Astrocyte (in vitro differentiated cells and primary cell): ENCODE data around the gene C5. TPM values are rescaled to one million over a fixed set of nuclear protein-coding genes. Genes with fewer than 3 reads are reported as not detected.

Experiments
- DNase-seq: peaks from one replicate; pipeline ENCODE4 v3.0.0-alpha.2; 2010; ENCODE audit warnings: low read depth
- FAIRE-seq: peaks from 2 replicates; lab custom pipeline; 2011; peaks lifted over from hg19 to GRCh38; lab: Jason Lieb, UNC
- H2AFZ ChIP-seq: 2 replicates; pipeline ENCODE4 v1.6.0; 2012; ENCODE audit warnings: low read depth, low read length, inconsistent platforms
- H3K27ac ChIP-seq: 2 replicates; pipeline ENCODE4 v1.5.1; 2011; ENCODE audit warnings: low read depth, low read length, inconsistent platforms
- H3K27me3 ChIP-seq: 2 replicates; pipeline ENCODE4 v1.6.0; 2011; ENCODE audit warnings: low read length, inconsistent platforms; ENCODE audit not compliant: insufficient read depth
- H3K36me3 ChIP-seq: 2 replicates; pipeline ENCODE4 v1.5.1; 2011; ENCODE audit warnings: low read length, inconsistent platforms; ENCODE audit not compliant: insufficient read depth
- H3K4me1 ChIP-seq: 2 replicates; pipeline ENCODE4 v1.5.1; 2011; ENCODE audit warnings: low read length, inconsistent platforms; ENCODE audit not compliant: insufficient read depth
- H3K4me2 ChIP-seq: 2 replicates; pipeline ENCODE4 v1.6.0; 2012; ENCODE audit warnings: low read length, inconsistent platforms
- H3K4me3 ChIP-seq: 2 replicates; pipeline ENCODE4 v1.5.1; 2011; ENCODE audit warnings: low read depth, mild to moderate bottlenecking, low read length, inconsistent platforms; ENCODE audit not compliant: insufficient read depth
- H3K79me2 ChIP-seq: 2 replicates; pipeline ENCODE4 v1.6.0; 2012; ENCODE audit warnings: mild to moderate bottlenecking, low read length, inconsistent platforms; ENCODE audit not compliant: insufficient read depth
- H3K9ac ChIP-seq: 2 replicates; pipeline ENCODE4 v1.6.0; 2012; ENCODE audit warnings: mild to moderate bottlenecking, low read length, inconsistent platforms
- H3K9me3 ChIP-seq: 2 replicates; pipeline ENCODE4 v1.5.1; 2012; ENCODE audit warnings: low read depth, mild to moderate bottlenecking, low read length, inconsistent platforms; ENCODE audit not compliant: insufficient read depth
- H4K20me1 ChIP-seq: 2 replicates; pipeline ENCODE4 v1.6.0; 2012; ENCODE audit warnings: low read length, inconsistent platforms; ENCODE audit not compliant: insufficient read depth
- H3K27ac Mint-ChIP-seq: one replicate; pipeline ENCODE4 v1.8.0; 2021; ENCODE audit warnings: mild to moderate bottlenecking, mixed read lengths; ENCODE audit not compliant: unreplicated experiment
- H3K27me3 Mint-ChIP-seq: one replicate; pipeline ENCODE4 v1.8.0; 2021; ENCODE audit warnings: low read depth, mixed read lengths; ENCODE audit not compliant: unreplicated experiment
- H3K36me3 Mint-ChIP-seq: one replicate; pipeline ENCODE4 v1.8.0; 2021; ENCODE audit warnings: low read depth, mixed read lengths; ENCODE audit not compliant: unreplicated experiment
- H3K4me1 Mint-ChIP-seq: one replicate; pipeline ENCODE4 v1.8.0; 2021; ENCODE audit warnings: low read depth, mixed read lengths; ENCODE audit not compliant: unreplicated experiment
- H3K4me3 Mint-ChIP-seq: one replicate; pipeline ENCODE4 v1.8.0; 2021; ENCODE audit warnings: mild to moderate bottlenecking, moderate library complexity, mixed read lengths; ENCODE audit not compliant: unreplicated experiment
- H3K9me3 Mint-ChIP-seq: one replicate; pipeline ENCODE4 v1.8.0; 2021; ENCODE audit warnings: mild to moderate bottlenecking, mixed read lengths; ENCODE audit not compliant: unreplicated experiment
- CTCF ChIP-seq: IDR thresholded peaks from 2 replicates; pipeline ENCODE4 v1.5.1; 2011; ENCODE audit warnings: low read depth, mild to moderate bottlenecking, inconsistent platforms, low read length, moderate library complexity; ENCODE audit not compliant: insufficient read depth
- EZH2 ChIP-seq: IDR thresholded peaks from 2 replicates; pipeline ENCODE4 v1.6.1; 2012; ENCODE audit warnings: mild to moderate bottlenecking, low read length, inconsistent platforms; ENCODE audit not compliant: insufficient read depth
- total RNA-seq: library from RNA; stranded (reverse); gene quantifications from 2 replicates; pipeline ENCODE4 v1.2.1, GENCODE V29; 2021

C5 gene
- total RNA-seq, 1 donor from 2014 or later = 1.1 TPM

GRCh38 chr9:120911295-120911837 is 138.7 kb downstream of the C5 start:
- no peak for FAIRE-seq
- Histone ChIP-seq H2AFZ (no peak overlapping the region), H3K9me3 (no peaks in the 10 kb centered on the region), H3K4me3 (no peak overlapping the region), H3K4me1 (no peaks in the 10 kb centered on the region), H3K4me2 (no peak overlapping the region), H3K27ac (no peak overlapping the region), H3K27me3 (no peaks in the 10 kb centered on the region), H4K20me1 (no peaks in the 10 kb centered on the region), H3K9ac (no peak overlapping the region), H3K79me2 (no peaks in the 10 kb centered on the region), H3K36me3 (peaks cover 3% of the 10 kb centered on the region)
- Mint-ChIP-seq H3K27me3 (peaks cover 3% of the 10 kb centered on the region), H3K36me3 (peaks cover 9% of the 10 kb centered on the region), H3K4me3 (no peak overlapping the region), H3K4me1 (peaks cover 4% of the 10 kb centered on the region), H3K9me3 (no peaks in the 10 kb centered on the region), H3K27ac (no peak overlapping the region)
- no peak for DNase-seq
- no peak for TF ChIP-seq EZH2
- no peak for TF ChIP-seq CTCF

GRCh38 chr9:120910643-120911042 is 139.4 kb downstream of the C5 start:
- no peak overlapping the region for H3K9ac ChIP-seq
- no peaks in the 10 kb centered on the region for H3K79me2 ChIP-seq
- H3K36me3 ChIP-seq = peaks cover 3% of the 10 kb centered on the region
- no peaks in the 10 kb centered on the region for H3K4me1 Mint-ChIP-seq
- no peak for TF ChIP-seq CTCF
- no peak for TF ChIP-seq EZH2
- peaks cover 3% of the 10 kb centered on the region for H3K27me3 Mint-ChIP-seq
- peaks cover 9% of the 10 kb centered on the region for H3K36me3 Mint-ChIP-seq
- H3K4me1 ChIP-seq = no peaks in the 10 kb centered on the region
- H3K9me3 Mint-ChIP-seq = no peaks in the 10 kb centered on the region
- no peak overlapping the region for H3K4me3 Mint-ChIP-seq
- H3K27me3 ChIP-seq = no peaks in the 10 kb centered on the region
- DNase-seq (no peak), FAIRE-seq (no peak)
- no peaks in the 10 kb centered on the region for H3K9me3 ChIP-seq
- H3K4me2 ChIP-seq = no peak overlapping the region
- H2AFZ ChIP-seq = no peak overlapping the region
- no peak overlapping the region for H3K4me3 ChIP-seq
- no peak overlapping the region for H3K27ac Mint-ChIP-seq
- no peaks in the 10 kb centered on the region for H4K20me1 ChIP-seq
- H3K27ac ChIP-seq = no peak overlapping the region

- no peaks in the 10 kb centered on the region for H4K20me1 ChIP-seq
- FAIRE-seq (no peak), DNase-seq (no peak)
- peaks cover 3% of the 10 kb centered on the region for H3K36me3 ChIP-seq
- no peaks in the 10 kb centered on the region for H3K9me3 ChIP-seq
- H3K4me2 ChIP-seq = no peak overlapping the region
- peaks cover 3% of the 10 kb centered on the region for H3K27me3 Mint-ChIP-seq
- H3K79me2 ChIP-seq = no peaks in the 10 kb centered on the region
- no peaks in the 10 kb centered on the region for H3K4me1 Mint-ChIP-seq
- H3K9me3 Mint-ChIP-seq = no peaks in the 10 kb centered on the region
- peaks cover 9% of the 10 kb centered on the region for H3K36me3 Mint-ChIP-seq
- no peak overlapping the region for H2AFZ ChIP-seq
- no peak overlapping the region for H3K4me3 ChIP-seq
- no peak for TF ChIP-seq CTCF
- no peak for TF ChIP-seq EZH2
- H3K27ac ChIP-seq = no peak overlapping the region
- H3K27me3 ChIP-seq = no peaks in the 10 kb centered on the region
- no peak overlapping the region for H3K4me3 Mint-ChIP-seq
- no peak overlapping the region for H3K9ac ChIP-seq
- no peak overlapping the region for H3K27ac Mint-ChIP-seq
- no peaks in the 10 kb centered on the region for H3K4me1 ChIP-seq
These were observed 140.2 kb downstream of the C5 start for GRCh38 chr9:120909904-120910303.
